Stomach smooth muscle (tissue), 2 donors: ENCODE results near the gene ZNF724.
A peak's percentile ranks its signal among the peaks of the same experiment; 100 is the strongest.
"Not testable (repeated sequence)": the region's sequence is repeated elsewhere in the genome, so short reads cannot be mapped to it uniquely, and the experiment has no call there.

Source experiments
- H3K27ac ChIP-seq: one replicate; pipeline ENCODE4 v1.7.0; 2013; ENCODE audit warnings: mild to moderate bottlenecking, low read length, inconsistent platforms
- H3K27me3 ChIP-seq, 2 donors: one replicate each; pipeline ENCODE4 v1.7.0; 2013; ENCODE audit warnings: low read length in 2 of 2; ENCODE audit not compliant: insufficient read depth in 2 of 2, control insufficient read depth in 1 of 2
- H3K36me3 ChIP-seq, 2 donors: one replicate each; pipeline ENCODE4 v1.7.0; 2013; ENCODE audit warnings: low read length in 2 of 2; ENCODE audit not compliant: control insufficient read depth in 2 of 2, insufficient read depth in 2 of 2
- H3K4me1 ChIP-seq: one replicate; pipeline ENCODE4 v1.7.0; 2013; ENCODE audit warnings: low read length; ENCODE audit not compliant: control insufficient read depth, insufficient read depth
- H3K4me3 ChIP-seq, 2 donors: one replicate each; pipeline ENCODE4 v1.7.0; 2013; ENCODE audit warnings: low read length in 2 of 2
- H3K9ac ChIP-seq, 2 donors: one replicate each; pipeline ENCODE4 v1.7.0; 2013; ENCODE audit warnings: low read length in 2 of 2, mild to moderate bottlenecking in 1 of 2
- H3K9me3 ChIP-seq, 2 donors: one replicate each; pipeline ENCODE4 v1.7.0; 2013; ENCODE audit warnings: low read length in 2 of 2; ENCODE audit not compliant: control insufficient read depth in 2 of 2
- donor health status: healthy.
- donor health status: Pancreatic carcinoma.

Gene ZNF724

DNA sequence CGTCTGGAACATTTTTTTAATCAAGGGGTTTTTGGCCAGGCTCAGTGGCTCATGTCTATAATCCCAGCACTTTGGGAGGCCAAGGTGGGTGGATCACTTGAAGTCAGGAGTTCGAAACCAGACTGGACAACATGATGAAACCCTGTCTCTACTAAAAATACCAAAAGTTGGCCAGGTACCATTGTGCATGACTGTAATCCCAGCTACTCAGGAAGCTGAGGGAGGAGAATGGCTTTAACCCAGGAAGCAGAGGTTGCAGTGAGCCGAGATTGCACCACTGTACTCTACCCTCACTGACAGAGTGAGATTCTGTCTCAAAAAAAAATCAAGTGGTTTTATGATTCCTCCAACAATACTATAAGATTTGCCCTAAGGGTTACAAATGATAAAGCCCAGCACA lies 3.1 kb upstream of the ZNF724 start:
- H3K9me3 ChIP-seq, H3K9ac ChIP-seq, H3K4me1 ChIP-seq, H3K27me3 ChIP-seq, H3K4me3 ChIP-seq, H3K36me3 ChIP-seq, H3K27ac ChIP-seq: not testable (repeated sequence)

DNA sequence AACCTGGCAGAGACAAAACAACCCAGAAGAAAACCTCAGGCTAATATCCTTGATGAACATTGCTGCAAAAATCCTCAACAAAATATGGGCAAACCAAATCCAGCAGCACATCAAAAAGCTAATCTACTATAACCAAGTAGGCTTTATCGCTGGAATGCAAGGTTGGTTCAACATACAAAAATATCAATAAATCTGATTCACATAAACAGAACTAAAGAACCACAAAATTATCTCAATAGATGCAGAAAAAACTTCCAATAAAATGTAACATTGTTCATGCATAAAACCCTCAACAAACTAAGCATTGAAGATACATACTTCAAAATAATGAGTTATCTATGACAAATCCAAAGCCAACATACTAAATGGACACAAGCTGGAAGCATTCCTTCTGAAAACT lies 8.8 kb downstream of the ZNF724 start:
- H3K27me3 ChIP-seq = no peaks in the 10 kb centered on the region
- H3K9me3 ChIP-seq = peaks cover 0 to 2% of the 10 kb centered on the region in 2 donors
- H3K36me3 ChIP-seq = peaks cover 0 to 3% of the 10 kb centered on the region in 2 donors
- H3K9ac ChIP-seq = no peak overlapping the region
- H3K27ac ChIP-seq = no peak overlapping the region
- no peaks in the 10 kb centered on the region for H3K4me1 ChIP-seq
- H3K4me3 ChIP-seq = no peak overlapping the region

DNA sequence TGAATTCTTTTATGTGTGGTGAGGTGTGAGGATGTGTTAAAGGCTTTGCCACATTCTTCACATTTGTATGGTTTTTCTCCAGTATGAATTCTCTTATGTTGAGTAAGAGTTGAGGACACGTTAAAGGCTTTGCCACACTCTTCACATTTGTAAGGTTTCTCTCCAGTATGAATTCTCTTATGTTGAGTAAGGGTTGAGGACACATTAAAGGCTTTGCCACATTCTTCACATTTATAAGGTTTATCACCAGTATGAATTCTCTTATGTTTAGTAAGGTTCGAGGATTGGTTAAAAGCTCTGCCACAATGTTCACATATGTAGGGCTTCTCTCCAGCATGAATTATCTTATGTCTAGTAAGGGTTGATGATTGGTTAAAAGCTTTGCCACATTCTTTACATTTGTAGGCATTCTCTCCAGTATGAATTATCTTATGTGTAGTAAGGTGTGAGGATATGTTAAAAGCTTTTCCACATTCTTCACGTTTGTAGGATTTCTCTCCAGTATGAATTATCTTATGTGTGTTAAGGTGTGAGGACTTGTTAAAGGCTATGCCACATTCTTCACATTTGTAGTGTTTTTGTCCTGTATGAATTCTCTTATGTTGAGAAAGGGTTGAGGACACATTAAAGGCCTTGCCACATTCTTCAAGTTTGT lies 27.1 kb downstream of the ZNF724 start:
- Histone ChIP-seq H3K9me3 (peaks cover 8 to 25% of the 10 kb centered on the region in 2 donors), H3K4me1 (no peaks in the 10 kb centered on the region), H3K36me3 (peaks cover 0 to 2% of the 10 kb centered on the region in 2 donors), H3K27me3 (no peaks in the 10 kb centered on the region), H3K4me3 (no peak overlapping the region), H3K27ac (no peak overlapping the region), H3K9ac (no peak overlapping the region)

DNA sequence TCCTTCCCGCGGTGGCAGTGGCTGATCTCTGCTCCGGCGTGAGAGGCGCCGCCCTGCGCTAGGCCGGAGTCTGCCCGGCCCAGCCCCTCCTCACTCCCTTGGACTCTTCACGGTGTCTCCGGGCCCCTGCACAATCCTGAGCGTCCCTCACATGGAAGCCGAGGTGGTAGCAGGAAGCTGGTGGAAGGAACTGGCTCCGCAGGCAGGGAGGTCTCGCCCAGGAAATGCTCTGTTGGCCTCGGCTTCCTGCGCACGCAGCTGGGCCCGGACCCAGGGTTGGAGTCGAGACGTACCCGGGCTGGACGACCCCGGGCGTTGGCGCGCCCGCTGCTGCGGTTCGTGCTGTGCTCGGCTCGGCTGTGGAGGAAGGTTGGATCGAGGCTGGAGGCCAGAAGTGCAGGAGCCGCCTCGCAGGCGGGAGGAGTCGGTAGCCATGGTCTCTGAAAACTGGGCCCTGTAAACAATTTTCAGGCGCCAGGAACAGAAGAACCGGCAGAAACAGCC lies 46.3 kb downstream of the ZNF724 start:
- H3K4me1 ChIP-seq = peaks cover 6% of the 10 kb centered on the region
- peak overlapping the region; percentile 2 to 21 for H3K9ac ChIP-seq
- peak overlapping the region in 1 of 2 donors; percentile 63 for H3K4me3 ChIP-seq
- no peaks in the 10 kb centered on the region for H3K36me3 ChIP-seq
- H3K27me3 ChIP-seq = no peaks in the 10 kb centered on the region
- H3K27ac ChIP-seq = no peak overlapping the region
- no peaks in the 10 kb centered on the region for H3K9me3 ChIP-seq

DNA sequence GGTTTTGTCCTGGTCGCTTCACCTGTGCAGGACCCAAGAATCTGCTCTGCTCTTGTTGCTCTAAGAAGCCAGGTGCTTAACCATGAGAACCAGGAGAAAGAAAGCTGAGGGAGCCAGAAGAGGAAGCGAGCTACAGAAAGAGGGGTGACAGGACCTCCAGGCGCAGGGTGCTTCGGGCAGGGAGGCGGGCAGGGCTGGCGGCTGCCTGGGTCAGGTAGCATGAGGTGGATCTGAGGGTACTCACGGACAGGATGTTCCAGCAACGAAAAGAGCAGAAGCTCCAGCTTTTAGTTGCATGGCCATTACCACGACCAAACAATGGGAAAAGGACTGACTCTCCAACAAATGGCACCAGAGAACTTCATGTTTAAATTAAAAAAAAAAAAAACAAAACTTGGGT lies 59.9 kb downstream of the ZNF724 start:
- Histone ChIP-seq H3K27ac (no peak overlapping the region), H3K9me3 (no peaks in the 10 kb centered on the region), H3K4me3 (no peak overlapping the region)

DNA sequence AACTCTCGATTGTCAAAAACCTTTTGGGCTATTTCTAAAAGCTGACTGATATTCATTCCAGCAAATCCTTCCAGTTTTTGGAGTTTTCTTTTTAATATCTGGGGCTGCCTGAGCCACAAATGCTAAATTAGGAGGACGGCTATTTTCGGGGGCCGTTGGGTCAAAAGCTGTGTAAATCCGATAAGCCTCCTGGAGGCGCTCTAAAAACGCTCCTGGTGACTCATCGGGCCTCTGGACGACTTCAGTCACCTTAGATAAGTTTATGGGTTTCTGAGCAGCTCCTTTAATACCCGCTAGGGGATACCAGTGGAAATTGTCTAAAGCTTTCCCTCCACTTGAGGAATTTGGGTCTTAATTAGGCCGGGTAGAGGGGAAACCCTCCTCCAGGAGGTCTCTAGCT lies 66.9 kb downstream of the ZNF724 start:
- Histone ChIP-seq H3K27me3 (no peaks in the 10 kb centered on the region), H3K4me1 (no peaks in the 10 kb centered on the region), H3K27ac (no peak overlapping the region), H3K4me3 (no peak overlapping the region), H3K36me3 (no peaks in the 10 kb centered on the region), H3K9me3 (no peaks in the 10 kb centered on the region), H3K9ac (no peak overlapping the region)

More for the DNA sequence above, 59.9 kb downstream of the ZNF724 start:
- Histone ChIP-seq H3K27me3 (no peaks in the 10 kb centered on the region), H3K36me3 (no peaks in the 10 kb centered on the region), H3K4me1 (no peaks in the 10 kb centered on the region), H3K9ac (no peak overlapping the region)
